ENCODE results near the gene EP400.

The EP400 gene

GRCh38 chr12:131904346-131904745, 45.4 kb upstream of the EP400 start:
- POLR2A ChIA-PET (ENCODE audit: low non-redundant PET): no interaction called here
- no peak for TF ChIP-seq CTCF (conservative IDR thresholded peaks at IDR 0.05; ENCODE audit: low read depth)
- peak overlapping the region; percentile 96 for H3K27ac ChIP-seq
- DNase-seq (ENCODE audit: low spot score): no peak
- CTCF ChIA-PET: no interaction called here

GRCh38 chr12:131905081-131905629, 44.6 kb upstream of the EP400 start:
- H3K27ac ChIP-seq: peak overlapping the region; percentile 96
- DNase-seq (ENCODE audit: low spot score): no peak
- ChIA-PET CTCF (no interaction called here), POLR2A (ENCODE audit: low non-redundant PET) (no interaction called here)
- no peak for TF ChIP-seq CTCF (conservative IDR thresholded peaks at IDR 0.05; ENCODE audit: low read depth)

GRCh38 chr12:131905630-131906091, 44.1 kb upstream of the EP400 start:
- ChIA-PET POLR2A (ENCODE audit: low non-redundant PET) (no interaction called here), CTCF (interaction anchor here (1.2 kb wide), 1 partner anchor 54 kb away, joined by 3 read pairs; no protein-coding TSS in a partner anchor)
- DNase-seq (ENCODE audit: low spot score): no peak
- peak overlapping the region; percentile 96 for H3K27ac ChIP-seq
- no peak for TF ChIP-seq CTCF (conservative IDR thresholded peaks at IDR 0.05; ENCODE audit: low read depth)

GRCh38 chr12:131907379-131908091, 42.2 kb upstream of the EP400 start:
- no peak for DNase-seq (ENCODE audit: low spot score)
- ChIA-PET POLR2A (ENCODE audit: low non-redundant PET) (no interaction called here), CTCF (interaction anchor here (0.7 kb wide), 1 partner anchor 73 kb away, joined by 6 read pairs; no protein-coding TSS in a partner anchor)
- no peak for TF ChIP-seq CTCF (conservative IDR thresholded peaks at IDR 0.05; ENCODE audit: low read depth)
- no peak overlapping the region for H3K27ac ChIP-seq

GRCh38 chr12:131908092-131909080, 41.4 kb upstream of the EP400 start:
- ChIA-PET POLR2A (ENCODE audit: low non-redundant PET) (no interaction called here), CTCF (interaction anchor here (0.7 kb wide), 1 partner anchor 72 kb away, joined by 6 read pairs; no protein-coding TSS in a partner anchor)
- no peak for DNase-seq (ENCODE audit: low spot score)
- H3K27ac ChIP-seq: no peak overlapping the region
- no peak for TF ChIP-seq CTCF (conservative IDR thresholded peaks at IDR 0.05; ENCODE audit: low read depth)

- CTCF ChIA-PET: no interaction called here
- DNase-seq (ENCODE audit: low spot score): no peak
- TF ChIP-seq CTCF (conservative IDR thresholded peaks at IDR 0.05; ENCODE audit: low read depth): no peak
- POLR2A ChIA-PET (ENCODE audit: low non-redundant PET): no interaction called here
- peak overlapping the region; percentile 68; the same call in 1 of the 2 replicates for H3K27ac ChIP-seq
Observed at GRCh38 chr12:131909081-131909751, 40.5 kb upstream of the EP400 start.

All from RWPE1 (cell line).